GM12872 (cell line): ENCODE results near the gene TTI1.

ENCODE experiments used
- CTCF ChIP-seq: IDR thresholded peaks from 3 replicates; pipeline ENCODE4 v1.5.1; 2011; ENCODE audit warnings: low read depth, mild to moderate bottlenecking, low read length, moderate library complexity; ENCODE audit not compliant: insufficient read depth

Gene TTI1

GRCh38 chr20:38023181-38024001 lies 9.9 kb downstream of the TTI1 start:
- TF ChIP-seq CTCF, result no peak

- no peak for TF ChIP-seq CTCF
Measured at GRCh38 chr20:38021087-38021772, 12.0 kb downstream of the TTI1 start.

GRCh38 chr20:38018385-38018784 lies 14.9 kb downstream of the TTI1 start:
- no peak for TF ChIP-seq CTCF

GRCh38 chr20:38017959-38018358 lies 15.3 kb downstream of the TTI1 start:
- TF ChIP-seq CTCF, result no peak

GRCh38 chr20:38013887-38014286 lies 19.4 kb downstream of the TTI1 start:
- no peak for TF ChIP-seq CTCF

GRCh38 chr20:38012332-38012731 lies 20.9 kb downstream of the TTI1 start:
- no peak for TF ChIP-seq CTCF

GRCh38 chr20:38011696-38012095 lies 21.6 kb downstream of the TTI1 start:
- TF ChIP-seq CTCF, result no peak
